Measurements from ENCODE around the gene PELO.

The PELO gene

DNA sequence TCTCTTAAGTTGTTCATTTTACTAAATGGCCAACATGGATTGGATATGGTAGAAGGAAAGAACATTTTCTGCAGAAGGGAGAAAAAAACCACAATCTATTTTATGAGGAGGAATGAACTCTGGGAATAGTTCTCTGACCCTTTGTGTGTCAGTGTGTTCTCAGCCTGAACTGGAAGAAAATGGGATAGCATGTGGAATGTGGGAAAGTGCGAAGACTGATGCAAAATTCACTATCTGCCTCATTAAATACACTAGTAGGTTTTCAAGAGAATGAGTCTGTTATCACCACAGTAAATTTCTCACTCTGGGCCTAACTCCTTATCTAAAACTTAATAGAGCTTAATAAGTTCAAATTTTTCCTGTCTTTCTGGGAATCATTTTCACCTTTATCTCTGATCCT lies 22.7 kb downstream of the PELO start:
- ATAC-seq (ENCODE audit: insufficient read depth, low read depth) (no peak), DNase-seq (no peak)
- peaks cover 27% of the 10 kb centered on the region for H3K79me2 ChIP-seq (ENCODE audit: insufficient read depth, low read length)
- H3K9ac ChIP-seq (ENCODE audit: low read depth, low read length) = no peak overlapping the region
- no peak overlapping the region for H3K4me3 ChIP-seq (ENCODE audit: low read depth in 1 of 2, low read length in 2 of 2)
- peaks cover 12% of the 10 kb centered on the region; the same call in 1 of the 2 replicates for H3K36me3 ChIP-seq (ENCODE audit: insufficient read depth, low read length)
- H3K4me1 ChIP-seq (ENCODE audit: insufficient read depth, low read length) = 0 out of 2 replicates have a peak, but pooled peaks cover 4% of the 10 kb centered on the region
- no peak overlapping the region for H2AFZ ChIP-seq (ENCODE audit: low read depth, low read length)
- TF ChIP-seq CTCF (IDR thresholded peaks at IDR 0.05; ENCODE audit: borderline replicate concordance, extremely low read depth, low read length, poor library complexity, severe bottlenecking) (no peak), EZH2 (IDR thresholded peaks at IDR 0.05; ENCODE audit: borderline replicate concordance, low read depth, low read length, severe bottlenecking) (no peak)
- peaks cover 1% of the 10 kb centered on the region; the same call in 1 of the 2 replicates for H4K20me1 ChIP-seq (ENCODE audit: insufficient read depth, low read length)
- H3K27me3 ChIP-seq (ENCODE audit: insufficient read depth, low read length, poor library complexity) = no peaks in the 10 kb centered on the region
- H3K27ac ChIP-seq (ENCODE audit: low read length) = no peak overlapping the region
- no peaks in the 10 kb centered on the region for H3K9me3 ChIP-seq (ENCODE audit: insufficient read depth, low read length, severe bottlenecking)
- H3K4me2 ChIP-seq (ENCODE audit: insufficient read depth, low read length) = no peak overlapping the region

DNA sequence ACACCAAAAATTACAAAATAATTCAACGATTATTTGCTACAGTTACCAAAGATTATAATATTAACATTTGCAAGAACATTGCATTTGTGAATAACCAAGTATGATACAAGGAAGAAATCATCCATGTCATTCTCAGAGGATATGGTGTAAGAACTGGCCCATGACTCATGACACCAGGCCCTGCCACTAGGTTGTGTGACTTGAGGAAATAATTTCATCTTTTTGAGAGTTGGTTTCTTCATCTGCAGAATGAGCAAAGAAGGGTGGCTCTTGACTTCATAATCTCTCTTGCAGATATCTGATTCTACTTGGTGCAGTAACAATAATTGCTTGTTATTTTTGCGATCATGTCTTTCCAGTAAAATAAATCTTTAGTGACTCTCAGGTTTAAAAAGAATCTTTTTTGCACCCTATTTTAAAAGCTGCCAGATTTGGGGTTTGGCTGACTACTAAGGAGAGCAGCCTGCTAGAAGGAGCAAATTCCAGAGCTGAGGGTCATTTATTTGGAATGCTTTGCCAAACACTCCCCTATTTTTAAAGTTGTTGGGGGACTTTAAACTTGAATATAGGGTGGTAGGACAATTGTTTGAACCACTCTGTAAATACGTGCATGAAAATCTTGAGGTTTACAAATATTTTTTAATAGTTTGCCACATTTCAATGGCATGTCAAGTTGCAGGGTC lies 23.5 kb downstream of the PELO start:
- DNase-seq = no peak
- no peak for TF ChIP-seq CTCF (IDR thresholded peaks at IDR 0.05; ENCODE audit: borderline replicate concordance, extremely low read depth, low read length, poor library complexity, severe bottlenecking)
- no peak for TF ChIP-seq EZH2 (IDR thresholded peaks at IDR 0.05; ENCODE audit: borderline replicate concordance, low read depth, low read length, severe bottlenecking)
- Histone ChIP-seq H4K20me1 (ENCODE audit: insufficient read depth, low read length) (no peaks in the 10 kb centered on the region), H3K4me2 (ENCODE audit: insufficient read depth, low read length) (no peak overlapping the region), H3K9me3 (ENCODE audit: insufficient read depth, low read length, severe bottlenecking) (no peaks in the 10 kb centered on the region), H3K4me3 (ENCODE audit: low read depth in 1 of 2, low read length in 2 of 2) (no peak overlapping the region), H3K4me1 (ENCODE audit: insufficient read depth, low read length) (no peaks in the 10 kb centered on the region), H3K9ac (ENCODE audit: low read depth, low read length) (no peak overlapping the region), H3K36me3 (ENCODE audit: insufficient read depth, low read length) (peaks cover 6% of the 10 kb centered on the region; the same call in 1 of the 2 replicates), H3K27me3 (ENCODE audit: insufficient read depth, low read length, poor library complexity) (no peaks in the 10 kb centered on the region), H2AFZ (ENCODE audit: low read depth, low read length) (no peak overlapping the region), H3K27ac (ENCODE audit: low read length) (no peak overlapping the region), H3K79me2 (ENCODE audit: insufficient read depth, low read length) (peaks cover 20% of the 10 kb centered on the region; the same call in 1 of the 2 replicates)
- no peak; the same call in 2 of the 3 replicates for ATAC-seq (ENCODE audit: insufficient read depth, low read depth)

DNA sequence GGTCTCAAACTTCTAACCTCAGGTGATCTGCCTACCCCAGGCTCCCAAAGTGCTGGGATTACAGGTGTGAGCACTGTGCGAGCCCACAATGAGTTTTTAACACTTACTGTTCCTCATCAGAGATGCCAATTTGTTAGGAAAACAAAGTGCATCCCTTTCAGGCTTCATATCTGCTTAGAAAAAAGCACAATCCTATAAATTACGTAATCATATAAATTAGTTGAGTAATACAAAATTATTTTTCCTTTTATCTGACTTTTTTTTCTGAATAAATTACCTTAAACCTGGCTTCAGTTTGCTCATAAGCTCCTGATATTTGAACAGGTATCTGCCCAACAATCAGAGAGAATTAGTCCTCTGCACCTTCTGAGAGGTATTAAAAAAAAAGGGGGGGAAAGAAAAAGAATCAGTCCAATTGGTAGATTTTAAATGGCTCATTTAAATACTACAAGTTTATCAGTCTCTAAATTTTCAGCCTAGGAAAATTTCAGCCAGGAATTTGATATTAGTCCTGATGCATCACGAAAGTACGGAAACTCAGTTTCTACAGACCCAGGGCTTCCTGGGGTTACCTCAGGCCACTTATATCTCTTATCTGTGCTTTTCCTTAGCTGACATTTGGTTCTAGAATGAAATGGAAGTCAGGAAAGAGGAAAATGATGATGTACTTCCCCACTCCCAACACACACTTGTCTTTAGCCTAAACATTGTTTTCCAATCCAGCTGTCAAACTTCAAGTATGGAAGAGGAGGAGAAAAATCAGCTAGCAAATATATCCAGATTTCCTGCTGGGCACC lies 26.8 kb downstream of the PELO start:
- Histone ChIP-seq H3K4me2 (ENCODE audit: insufficient read depth, low read length) (no peak overlapping the region), H3K4me1 (ENCODE audit: insufficient read depth, low read length) (no peaks in the 10 kb centered on the region)
- no peak for DNase-seq

More for the DNA sequence above, 26.8 kb downstream of the PELO start:
- Histone ChIP-seq H2AFZ (ENCODE audit: low read depth, low read length) (no peak overlapping the region), H4K20me1 (ENCODE audit: insufficient read depth, low read length) (no peaks in the 10 kb centered on the region), H3K4me3 (ENCODE audit: low read depth in 1 of 2, low read length in 2 of 2) (no peak overlapping the region), H3K79me2 (ENCODE audit: insufficient read depth, low read length) (peaks cover 9% of the 10 kb centered on the region; the same call in 1 of the 2 replicates), H3K9ac (ENCODE audit: low read depth, low read length) (no peak overlapping the region), H3K27me3 (ENCODE audit: insufficient read depth, low read length, poor library complexity) (no peaks in the 10 kb centered on the region), H3K36me3 (ENCODE audit: insufficient read depth, low read length) (no peaks in the 10 kb centered on the region), H3K27ac (ENCODE audit: low read length) (no peak overlapping the region), H3K9me3 (ENCODE audit: insufficient read depth, low read length, severe bottlenecking) (peaks cover 2% of the 10 kb centered on the region)
- ATAC-seq (ENCODE audit: insufficient read depth, low read depth) = no peak
- TF ChIP-seq EZH2 (IDR thresholded peaks at IDR 0.05; ENCODE audit: borderline replicate concordance, low read depth, low read length, severe bottlenecking) (no peak), CTCF (IDR thresholded peaks at IDR 0.05; ENCODE audit: borderline replicate concordance, extremely low read depth, low read length, poor library complexity, severe bottlenecking) (no peak)
